Lung microvascular endothelial cell (primary cell): ENCODE data around the gene SMAD7. TPM values are rescaled to one million over a fixed set of nuclear protein-coding genes. Genes with fewer than 3 reads are reported as not detected.

Experiments
- DNase-seq, 2 donors: peaks; one replicate each; pipeline versions ENCODE4 v3.0.0 to v3.0.0-alpha.2; 2010; ENCODE audit warnings: low read depth in 2 of 2
- total RNA-seq: library from RNA; depleted of rRNA; stranded (reverse); fragments of >200 nt; gene quantifications from 2 replicates; pipeline ENCODE4 v1.2.1, GENCODE V29; 2014

SMAD7 gene
- total RNA-seq, 1 donor from 2014 or later: 3.0 TPM

GRCh38 chr18:48987821-48988220 lies 37.1 kb upstream of the SMAD7 start:
- DNase-seq: no peak

DNA sequence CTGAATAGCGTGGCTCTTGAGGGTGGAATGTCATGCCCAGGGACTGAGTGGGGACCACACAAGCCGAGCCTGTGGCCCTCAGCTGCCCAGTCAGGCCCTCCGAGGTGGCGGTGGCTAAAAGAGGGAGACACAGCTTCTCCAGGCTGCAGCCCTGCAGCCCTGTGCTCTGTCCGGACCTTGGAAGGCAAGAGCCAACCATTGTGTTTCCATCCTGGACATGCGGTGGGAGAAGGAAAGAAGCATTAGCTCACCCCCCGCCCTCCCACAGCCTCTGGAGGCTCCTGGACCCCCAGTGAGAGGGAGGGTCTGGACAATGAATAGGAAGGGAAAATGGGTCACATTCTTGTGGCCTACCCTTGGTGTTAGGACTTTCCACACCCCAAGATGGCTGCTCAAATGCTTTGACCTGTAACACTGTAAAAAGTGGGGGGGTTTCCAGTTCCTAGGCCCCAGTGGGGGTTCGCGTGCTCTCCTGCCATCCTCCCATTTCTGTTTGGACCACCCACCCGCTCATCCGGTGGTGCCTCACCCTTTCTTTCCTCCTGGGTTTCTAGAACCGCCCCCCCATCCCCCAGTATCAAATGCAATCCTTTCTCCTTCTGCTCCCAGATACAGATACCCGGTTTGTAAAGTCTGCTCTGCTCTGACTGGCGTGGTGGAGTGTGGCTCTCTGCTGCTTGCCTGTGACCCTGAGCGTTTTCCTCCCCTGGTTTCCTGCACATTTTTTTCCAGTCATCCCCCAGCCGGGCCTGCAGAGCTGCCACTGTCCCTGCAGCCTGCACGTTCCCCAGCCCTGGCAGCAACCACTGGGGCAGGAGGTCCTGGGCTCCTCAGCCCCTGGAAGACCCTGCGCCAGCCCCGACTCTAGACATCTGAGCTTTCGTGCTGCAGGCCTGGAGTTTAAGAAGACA lies 36.3 kb upstream of the SMAD7 start:
- DNase-seq: peak in 1 of 2 donors; percentile 28

DNA sequence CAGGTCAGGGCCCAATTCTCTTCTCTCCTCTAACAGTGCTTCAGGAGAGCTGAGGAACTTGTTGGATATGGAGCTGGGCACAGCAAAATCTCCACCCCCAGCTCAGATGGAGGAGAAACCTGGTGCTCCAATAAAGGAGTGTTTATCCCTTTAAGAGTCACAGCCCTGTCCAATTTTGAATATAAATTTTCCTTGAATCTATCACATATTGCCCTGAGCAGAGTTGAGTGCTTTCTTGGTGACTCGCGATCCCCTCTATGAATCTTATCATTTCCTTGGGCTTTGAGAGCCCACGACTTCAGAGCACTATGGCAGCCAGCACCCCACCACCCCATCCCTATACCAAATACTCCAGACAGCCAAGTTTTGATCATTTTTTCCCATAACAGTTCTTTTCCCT lies 34.4 kb upstream of the SMAD7 start:
- no peak for DNase-seq

DNA sequence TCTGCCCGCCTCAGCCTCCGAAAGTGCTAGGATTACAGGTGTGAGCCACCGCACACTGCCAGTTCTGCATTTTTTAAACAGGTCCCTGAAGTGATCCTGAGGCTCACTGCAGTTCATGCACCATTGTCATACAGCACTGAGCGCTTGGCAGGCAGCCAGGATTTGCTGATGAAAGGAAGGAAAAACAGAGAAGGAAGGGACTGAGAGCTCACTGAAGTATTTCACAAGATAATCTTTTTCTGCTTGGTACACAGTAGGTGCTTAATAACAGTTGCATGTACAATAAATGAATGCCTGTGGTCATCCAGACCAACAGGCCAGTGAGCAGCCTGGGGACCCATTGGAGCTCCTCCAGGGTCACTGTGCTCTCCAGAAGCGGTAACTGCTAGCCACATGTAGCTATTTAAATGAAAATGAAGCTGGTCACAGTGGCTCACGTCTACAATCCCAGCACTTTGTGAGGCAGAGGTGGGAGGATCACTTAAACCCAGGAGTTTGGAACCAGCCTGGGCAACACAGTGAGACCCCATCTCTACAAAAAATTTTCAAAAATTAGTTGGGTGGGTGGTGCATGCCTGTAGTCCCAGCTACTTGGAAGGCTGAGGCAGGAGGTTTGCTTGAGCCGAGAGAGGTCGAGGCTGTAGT lies 33.1 kb upstream of the SMAD7 start:
- DNase-seq: peak in 1 of 2 donors; percentile 78

GRCh38 chr18:48982266-48982665 lies 31.5 kb upstream of the SMAD7 start:
- peak in 1 of 2 donors; percentile 33 for DNase-seq

- DNase-seq: peak; percentile 27 to 66
Observed at GRCh38 chr18:48979944-48980890, 29.5 kb upstream of the SMAD7 start.

GRCh38 chr18:48977914-48978313 lies 27.1 kb upstream of the SMAD7 start:
- no peak for DNase-seq

DNA sequence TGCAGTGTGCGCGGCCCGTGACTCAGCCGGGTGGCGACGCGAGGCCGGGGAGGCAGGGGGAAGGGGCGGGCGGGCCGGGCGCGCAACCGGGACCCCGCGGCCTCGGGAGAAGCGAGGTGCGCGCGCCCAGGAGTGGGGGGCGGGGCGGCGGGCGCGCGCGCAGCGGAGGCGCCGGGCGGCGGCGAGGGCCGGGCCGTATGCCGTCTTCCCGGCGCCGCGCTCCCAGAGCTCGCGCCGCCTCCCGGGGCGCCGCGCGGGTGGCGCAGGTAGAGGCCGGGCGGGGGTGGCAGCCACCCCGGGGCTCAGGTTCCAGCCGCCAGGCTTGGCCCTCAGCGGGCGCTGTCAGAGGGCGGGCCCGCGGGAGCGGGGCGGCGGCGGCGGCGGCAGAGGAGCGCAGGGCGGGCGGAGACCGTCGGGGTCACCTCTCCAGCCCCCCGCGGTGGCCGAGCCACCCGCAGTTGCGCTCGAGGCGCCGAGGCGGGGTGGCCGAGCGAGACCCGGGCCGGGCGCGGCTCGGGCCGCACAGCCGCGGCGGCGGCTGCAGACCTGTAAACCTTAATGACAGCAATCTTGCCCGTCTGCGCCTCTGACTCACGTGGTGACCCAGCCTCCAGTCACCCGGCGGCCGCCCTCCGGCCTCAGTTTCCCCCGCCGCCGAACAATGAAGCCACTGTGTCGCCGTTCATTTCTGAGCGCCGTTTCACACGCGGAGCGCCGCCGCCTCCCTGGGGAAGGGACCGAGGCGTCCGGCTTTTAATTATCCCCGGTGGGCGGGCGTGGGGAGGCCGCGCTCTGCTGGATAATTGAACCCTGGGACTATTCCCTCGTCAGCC lies 25.3 kb upstream of the SMAD7 start:
- DNase-seq: peak; percentile 49 to 62

DNA sequence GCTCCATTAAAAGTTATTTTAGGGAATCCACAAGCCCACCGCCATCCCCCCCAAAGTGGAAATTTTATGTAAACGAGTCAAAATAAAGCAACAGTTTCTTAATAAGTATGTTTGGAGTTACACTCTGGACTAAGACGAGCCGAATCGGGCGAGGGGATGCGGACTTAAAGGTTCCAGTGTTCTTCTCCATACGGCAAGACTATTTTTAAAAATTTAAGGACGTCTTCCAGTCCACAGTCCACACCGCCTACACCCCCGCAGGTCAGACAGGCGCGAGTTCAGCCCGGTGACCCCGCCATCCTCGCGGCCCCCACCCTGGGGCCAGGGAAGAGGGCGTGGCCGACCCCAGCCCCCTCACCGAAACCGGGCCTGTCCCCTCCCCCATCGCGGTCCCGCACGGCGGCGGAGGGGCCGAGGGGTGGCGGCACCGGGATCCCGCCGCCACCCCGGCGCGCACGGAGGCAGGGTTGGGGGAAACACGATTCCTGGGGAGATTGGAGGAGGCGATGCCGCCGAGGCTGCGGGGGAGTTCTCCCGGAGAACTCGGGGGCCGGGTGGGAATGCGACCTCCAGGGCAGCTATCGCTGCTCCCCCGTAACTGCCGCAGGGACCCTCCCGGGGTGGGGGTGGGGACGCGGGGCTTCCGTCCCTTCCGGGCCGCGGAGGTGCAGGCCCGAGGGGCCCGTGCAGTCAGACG lies 24.5 kb upstream of the SMAD7 start:
- no peak for DNase-seq

- peak in 1 of 2 donors; percentile 11 for DNase-seq
Observed at GRCh38 chr18:48974304-48975119, 23.7 kb upstream of the SMAD7 start.

DNA sequence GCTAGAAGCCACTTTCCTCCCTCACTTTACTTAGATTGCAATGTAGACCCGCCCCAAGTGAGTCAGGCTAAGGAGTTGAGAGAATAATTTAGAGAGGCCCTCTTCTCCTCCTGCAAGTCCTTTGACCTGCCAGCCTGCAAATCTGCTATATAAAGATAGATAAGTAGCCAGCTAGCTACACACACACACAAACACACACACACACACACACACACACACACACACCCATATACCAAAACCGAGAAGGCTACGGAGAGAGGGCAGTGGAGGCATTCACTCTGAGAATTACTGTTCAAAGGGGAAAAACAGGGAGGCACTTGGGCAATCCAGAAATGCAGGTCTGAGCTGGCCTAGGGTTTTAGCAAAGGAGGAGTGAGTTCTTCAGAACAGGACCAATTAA lies 23.0 kb upstream of the SMAD7 start:
- DNase-seq: no peak

GRCh38 chr18:48968412-48969215 lies 17.8 kb upstream of the SMAD7 start:
- DNase-seq: no peak

DNA sequence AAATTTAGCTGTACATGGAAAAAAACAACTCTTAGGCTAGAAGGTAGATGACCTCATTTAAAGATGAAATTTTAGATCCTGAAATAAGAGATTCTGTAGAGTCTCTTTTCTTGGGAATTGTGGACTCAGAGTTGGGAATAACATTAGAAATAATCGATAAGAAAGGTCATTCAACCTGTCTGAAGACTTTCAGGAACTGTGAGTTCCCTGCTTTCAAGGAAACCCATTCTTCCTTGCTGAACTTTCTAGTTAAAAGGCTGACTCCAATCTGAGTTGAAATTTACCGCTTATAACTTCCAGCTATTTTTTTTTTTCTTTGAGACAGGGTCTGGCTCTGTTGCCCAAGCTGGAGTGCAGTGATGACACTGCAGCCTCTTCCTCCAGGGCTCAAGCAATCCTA lies 16.8 kb upstream of the SMAD7 start:
- no peak for DNase-seq

GRCh38 chr18:48966523-48966922 lies 15.8 kb upstream of the SMAD7 start:
- DNase-seq: no peak

GRCh38 chr18:48963586-48964470 lies 13.1 kb upstream of the SMAD7 start:
- no peak for DNase-seq

DNA sequence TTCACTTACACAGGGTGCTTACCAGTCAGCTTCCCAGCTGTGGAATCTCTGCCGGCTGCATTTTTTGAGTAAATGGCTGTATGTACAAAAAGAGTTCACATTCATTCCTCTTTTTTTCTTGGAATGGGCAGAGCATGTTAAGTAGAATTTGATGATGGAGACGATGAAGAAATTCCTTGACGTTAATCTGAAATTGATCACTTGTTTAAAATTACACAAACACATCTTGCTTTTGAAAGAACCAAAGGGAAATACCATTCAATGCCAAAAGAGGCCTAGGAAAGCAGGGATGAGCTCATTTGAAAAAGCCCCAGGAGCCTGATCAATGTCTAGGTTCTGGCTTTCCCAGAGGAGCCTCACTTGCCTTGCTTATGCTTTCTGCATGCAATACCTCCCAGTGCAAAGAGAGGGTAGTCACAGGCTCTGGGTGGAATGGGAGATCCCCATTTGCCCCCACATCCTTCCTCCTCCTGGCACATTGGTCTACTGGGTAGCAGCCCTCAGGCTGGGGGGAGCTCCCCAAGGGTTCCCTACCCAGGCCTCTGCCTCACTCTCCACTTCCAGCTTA lies 12.3 kb upstream of the SMAD7 start:
- DNase-seq: no peak
